ENCODE data around the gene SETD1B. TPM values are rescaled to one million over a fixed set of nuclear protein-coding genes. Genes with fewer than 3 reads are reported as not detected.

The SETD1B gene
- total RNA-seq, 1 donor from 2014 or later: 35.5 TPM

DNA sequence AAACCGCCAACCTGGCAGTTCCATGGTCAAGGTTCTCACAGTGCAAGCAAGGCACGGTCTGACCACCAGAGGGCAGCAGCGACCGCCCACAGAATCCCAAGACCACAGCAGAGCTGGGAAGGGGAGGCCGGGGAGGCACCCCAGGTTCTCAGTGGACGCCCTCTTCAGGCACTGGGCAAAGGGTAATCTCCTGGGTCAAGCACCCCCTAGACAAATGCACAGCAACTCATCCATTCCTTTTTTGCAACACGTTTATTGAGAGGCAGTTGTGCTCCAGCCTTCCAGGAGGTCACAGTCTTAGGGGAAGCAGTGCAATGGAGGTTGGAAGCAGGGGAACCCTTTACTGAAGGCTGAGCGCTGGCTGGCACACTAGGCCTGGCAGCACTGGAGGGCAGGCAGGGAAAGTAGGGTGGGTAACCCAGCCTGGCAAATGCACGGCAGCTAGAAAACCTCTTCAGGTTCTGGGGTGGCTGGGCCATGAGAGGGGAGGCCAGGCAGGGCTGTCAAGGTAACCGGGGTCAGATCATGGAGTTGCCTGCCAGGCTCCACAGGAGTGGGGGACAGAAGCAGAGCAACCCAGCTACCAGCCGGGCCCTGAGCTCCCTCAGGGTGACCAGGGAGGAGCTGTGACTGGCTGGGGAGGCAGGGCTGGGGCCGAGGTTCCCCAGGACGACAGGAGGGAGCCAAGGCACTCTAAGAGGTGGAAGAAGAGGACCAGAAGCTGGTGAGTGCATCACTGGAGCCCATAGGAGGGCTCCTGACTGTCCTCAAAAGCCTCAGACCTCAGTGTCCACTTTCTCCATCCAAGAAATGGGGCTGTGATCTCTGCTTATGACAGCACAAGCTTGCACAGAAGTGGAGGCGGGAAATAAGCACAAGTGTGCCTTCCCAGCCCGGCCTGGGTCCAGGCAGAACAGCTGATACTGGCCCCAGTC, 8.5 kb upstream of the SETD1B start:
- peak; percentile 92 for DNase-seq (ENCODE audit: low spot score)

DNA sequence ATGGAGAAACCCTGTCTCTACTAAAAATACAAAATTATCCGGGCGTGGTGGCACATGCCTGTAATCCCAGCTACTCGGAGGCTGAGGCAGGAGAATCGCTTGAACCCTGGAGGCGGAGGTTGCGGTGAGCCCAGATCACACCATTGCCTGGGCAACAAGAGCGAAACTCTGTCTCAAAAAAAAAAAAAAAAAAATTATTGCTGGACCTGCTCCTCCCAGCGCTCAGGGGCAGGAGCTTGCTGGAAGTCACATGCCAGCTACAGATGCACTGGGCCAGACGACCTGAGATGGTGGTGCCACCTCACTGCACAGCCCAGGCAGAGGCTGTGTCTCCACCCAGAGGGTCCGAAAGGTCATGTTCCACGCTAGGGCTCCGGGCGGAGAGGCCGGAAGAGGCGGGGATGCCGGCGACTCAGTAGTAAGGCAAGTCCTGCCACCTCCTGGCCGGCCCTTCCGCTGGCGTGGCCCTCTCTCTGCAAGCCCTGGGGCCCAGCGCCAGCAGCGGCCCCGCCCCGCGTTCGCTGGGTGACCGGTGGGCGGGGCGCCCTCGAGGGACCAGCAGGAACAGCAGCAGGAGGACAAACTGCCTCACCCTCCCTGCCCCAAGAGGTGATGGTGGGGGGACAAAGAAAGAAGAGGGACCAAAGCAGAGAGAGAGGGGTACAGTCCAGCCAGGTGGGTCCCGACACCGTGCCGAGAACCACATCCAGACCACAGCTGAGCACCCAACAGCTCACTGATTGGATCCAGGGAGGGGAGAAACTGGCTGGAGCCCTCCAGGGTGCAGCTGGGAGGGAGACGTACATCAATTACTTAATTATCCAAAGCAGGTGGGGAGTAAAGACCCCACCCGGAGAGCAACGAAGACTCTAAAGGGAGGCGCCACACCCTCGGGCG, 6.7 kb upstream of the SETD1B start:
- DNase-seq (ENCODE audit: low spot score): peak; percentile 94

DNA sequence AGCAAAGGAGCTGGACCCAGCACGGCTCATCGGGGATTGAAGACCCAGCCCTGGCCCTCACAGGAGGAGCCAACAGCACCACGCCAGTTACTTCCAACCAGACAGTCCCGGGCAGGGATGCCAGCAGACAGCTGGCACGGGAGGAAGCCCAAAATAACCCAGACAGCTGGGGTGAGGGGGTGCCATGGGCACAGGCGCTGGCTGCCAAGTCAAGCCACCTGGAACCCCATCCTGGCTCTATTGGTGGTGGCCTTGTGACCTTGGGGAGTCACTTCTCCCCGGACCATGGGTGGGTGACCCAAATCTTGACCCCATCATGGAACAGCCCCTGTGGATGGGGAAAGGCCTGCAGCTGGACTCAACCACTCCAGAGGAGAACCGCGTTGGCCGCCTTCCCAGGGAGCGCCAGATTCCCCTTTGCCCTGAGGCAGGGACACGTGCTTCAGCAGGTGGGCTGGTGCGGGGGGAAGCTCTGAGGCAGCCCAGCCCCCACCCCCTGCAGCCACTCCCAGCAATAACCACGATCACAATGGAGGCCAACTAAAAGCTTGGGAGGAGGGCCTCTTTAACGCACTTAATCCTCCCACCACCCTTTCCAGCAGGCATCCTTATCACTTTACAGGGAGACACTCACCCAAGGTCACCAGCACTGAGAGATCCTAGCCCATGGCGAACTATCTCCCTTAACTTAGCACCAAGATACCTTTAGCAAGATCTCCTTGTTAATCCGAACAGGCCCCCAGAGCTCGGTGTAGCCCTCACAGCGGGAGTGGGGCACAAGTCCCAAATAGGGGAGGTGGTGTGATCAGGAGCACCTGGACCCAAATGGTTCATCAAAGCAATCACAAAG, 5.6 kb upstream of the SETD1B start:
- peak; percentile 73 for DNase-seq (ENCODE audit: low spot score)

DNA sequence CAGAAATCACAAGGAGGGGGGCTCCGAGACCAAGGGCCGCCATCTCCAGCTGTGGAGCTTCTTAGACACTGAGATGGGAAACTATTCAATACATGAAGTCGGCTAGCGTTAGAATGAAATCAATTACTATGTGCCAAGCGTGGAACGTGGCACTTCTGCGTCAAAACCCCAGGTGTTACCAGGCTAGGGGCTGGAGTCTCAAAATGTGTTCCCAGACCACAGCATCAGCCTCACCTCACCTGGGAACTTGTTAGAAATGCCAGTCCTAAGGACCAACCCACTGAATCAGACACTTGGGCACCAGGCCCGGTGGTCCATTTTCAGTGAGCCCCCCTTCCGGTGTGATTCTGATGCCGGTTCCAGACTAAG, 5.0 kb upstream of the SETD1B start:
- no peak for DNase-seq (ENCODE audit: low spot score)

DNA sequence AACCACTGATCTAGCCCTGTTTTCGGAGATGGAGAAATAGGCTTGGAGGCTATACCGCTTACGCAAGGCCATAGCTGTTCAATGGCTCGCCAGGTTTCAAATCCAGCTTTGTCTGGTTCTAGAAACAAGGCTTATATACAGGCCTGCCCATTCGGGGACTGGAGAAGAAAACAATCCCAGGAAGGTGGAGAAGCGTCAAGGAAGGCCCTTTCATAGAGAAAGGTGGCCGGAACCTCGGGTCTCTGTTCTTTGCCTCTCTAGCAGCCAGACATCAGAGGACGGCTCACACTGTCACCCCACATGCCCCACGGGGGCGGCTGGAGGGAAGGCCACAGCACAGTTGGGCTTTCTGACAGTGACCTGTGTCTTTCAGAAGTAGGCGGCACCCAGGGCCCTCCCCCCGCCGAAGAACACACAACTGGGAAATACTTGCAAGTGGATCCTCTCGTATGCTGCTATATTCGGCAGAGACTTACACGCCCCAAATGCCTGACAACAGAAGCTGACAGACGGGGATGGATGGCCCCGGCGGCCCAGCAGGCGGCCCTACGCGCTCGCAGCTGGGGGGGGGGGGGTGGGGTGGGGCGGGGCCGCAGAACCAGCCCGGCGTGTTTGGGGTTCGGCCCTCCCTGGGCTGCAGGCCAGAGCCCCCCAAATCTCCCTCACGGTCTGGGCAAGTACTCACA, 4.5 kb upstream of the SETD1B start:
- peak; percentile 68 for DNase-seq (ENCODE audit: low spot score)

DNA sequence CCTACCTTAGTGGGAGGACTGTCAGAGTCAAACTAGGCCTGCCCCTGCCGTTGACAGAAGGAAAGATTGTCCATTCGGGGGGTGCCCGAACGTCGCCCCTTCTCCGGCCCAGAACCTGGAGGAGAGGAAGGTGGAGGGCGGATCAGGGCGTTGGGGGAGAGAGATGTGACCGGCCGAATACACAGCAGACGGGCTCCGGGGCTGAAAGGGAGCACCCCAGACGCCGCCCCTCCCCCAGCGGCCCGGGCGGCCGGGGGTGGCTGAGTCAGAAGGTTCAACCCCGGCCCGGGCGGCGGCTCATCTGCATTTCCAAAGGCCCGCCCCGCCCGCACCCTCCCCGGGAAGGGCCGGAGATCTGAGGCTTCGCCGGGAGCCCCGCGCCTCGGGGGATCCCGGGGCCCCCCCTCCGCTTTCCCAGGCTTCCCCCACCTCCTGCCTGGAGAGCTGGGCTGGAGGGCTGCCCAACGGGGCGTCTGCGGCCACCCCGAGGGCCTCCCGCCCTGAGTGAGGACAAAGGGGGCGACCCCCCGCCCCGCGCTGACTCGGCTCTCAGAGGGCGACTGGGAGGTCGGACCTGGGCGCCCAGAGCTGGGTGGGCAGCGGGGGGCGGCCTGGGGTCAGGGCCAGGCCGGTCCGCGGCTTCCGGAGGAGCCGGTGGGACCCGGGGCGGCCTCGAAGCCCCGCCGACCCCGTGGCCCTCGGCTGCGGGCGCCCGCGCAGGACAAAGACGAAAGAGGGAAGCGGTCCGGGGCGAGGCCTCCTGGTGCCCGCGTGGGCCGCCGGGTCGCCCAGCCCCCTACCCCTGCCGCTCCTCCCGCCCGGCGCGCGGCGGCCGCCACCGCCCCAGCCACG, 3.7 kb upstream of the SETD1B start:
- DNase-seq (ENCODE audit: low spot score): peak; percentile 87

DNA sequence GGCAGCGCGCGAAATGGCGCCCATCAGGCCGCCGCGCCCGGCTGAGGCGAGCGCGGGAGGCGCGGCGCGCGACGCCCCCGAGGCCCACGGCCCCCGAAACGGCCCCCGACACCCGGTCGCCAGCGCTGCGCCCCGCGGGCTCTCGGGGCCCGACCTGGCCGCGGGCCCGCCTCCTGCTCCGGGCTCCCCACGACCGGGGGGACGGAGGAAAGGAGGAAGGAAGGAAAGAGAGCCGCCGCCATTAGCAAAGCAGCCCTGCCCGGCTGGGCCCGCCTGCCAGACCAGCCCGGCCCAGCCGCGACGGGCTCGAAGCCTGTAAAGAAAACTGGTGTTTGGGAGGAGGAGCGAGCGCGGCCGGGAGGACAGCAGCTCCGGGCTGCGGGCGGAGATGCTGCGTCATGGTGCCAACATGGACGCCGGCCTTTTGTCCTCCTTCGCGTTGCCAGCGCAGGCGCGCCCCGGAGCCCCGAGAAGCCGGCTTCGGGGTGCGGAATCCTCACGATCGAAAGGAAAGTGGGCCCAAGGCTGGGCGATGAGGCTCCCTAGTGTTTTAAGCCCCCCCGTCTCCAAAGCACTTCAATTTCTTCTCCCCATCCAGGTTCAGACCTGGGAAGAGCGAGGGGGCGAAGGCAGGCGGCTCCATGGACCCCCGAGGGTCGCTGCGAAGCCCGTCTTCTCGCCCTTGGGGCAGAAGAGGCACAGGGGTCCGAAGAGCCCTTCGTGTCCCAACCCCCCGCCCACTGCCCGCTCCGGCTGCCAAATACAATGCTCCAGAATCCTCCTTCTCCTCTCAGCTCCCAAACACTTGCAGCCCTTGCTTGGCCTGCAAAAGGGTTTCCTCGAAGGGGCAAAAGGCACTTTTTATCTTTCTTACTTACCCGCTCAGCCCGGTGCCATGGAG, 2.9 kb upstream of the SETD1B start:
- DNase-seq (ENCODE audit: low spot score): peak; percentile 82

DNA sequence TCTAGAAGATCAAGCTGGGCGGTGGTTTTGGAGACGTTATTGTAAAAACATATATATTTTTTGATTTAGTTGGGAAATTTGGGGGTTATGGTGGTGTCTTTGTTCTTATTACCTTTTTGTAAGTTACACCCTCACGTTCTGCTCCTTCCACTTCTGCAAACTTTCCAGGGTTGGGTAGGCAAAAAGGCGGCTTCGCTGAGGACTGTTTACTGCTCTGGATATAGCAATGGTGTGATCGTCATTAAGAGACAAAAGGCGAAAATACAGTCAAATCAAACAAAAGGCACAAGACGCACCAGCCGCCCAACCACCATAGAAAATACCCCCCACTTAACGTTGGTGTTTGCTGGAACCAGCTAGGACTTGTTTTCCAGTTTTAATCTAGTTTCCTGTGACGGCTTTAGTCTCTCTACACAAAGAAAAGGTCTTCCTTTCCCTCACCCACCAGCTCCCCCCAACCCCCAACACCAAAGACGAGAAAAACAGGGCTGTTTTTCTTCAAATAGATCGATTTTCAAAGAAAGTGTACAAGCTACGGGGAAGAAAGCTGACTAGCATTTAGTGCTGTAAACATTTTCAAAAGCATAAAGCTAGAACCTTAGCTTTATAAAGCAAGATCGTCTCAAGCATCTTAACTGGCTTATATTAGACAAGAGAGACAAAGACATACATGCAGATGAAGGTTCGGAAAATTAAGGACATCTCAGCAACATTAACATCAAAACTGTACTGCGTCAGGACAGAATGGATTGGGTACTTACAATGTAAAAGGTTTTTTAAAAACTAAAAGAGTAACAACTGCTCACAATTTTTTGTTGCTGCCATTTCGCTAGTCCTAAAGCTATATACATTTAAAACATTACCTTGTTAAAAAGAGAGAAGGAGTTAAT, 2.0 kb upstream of the SETD1B start:
- DNase-seq (ENCODE audit: low spot score): no peak

DNA sequence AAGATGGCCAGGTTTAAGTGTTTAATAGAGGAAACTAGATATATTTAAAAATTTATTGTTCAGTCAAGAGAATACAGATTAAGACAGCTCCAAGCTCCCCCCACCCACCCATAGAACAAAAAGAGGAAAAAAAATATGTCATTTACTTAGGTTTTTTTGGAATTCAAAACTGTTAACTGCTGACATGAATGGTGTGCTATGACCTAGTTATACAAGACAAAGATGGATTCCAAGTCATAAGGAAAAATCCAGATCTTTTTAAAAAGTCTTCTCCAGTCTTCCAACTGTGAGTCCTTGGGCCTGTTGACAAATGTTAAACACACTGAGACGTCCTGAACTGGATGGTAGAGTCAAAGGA, 1.3 kb upstream of the SETD1B start:
- DNase-seq (ENCODE audit: low spot score): no peak

DNA sequence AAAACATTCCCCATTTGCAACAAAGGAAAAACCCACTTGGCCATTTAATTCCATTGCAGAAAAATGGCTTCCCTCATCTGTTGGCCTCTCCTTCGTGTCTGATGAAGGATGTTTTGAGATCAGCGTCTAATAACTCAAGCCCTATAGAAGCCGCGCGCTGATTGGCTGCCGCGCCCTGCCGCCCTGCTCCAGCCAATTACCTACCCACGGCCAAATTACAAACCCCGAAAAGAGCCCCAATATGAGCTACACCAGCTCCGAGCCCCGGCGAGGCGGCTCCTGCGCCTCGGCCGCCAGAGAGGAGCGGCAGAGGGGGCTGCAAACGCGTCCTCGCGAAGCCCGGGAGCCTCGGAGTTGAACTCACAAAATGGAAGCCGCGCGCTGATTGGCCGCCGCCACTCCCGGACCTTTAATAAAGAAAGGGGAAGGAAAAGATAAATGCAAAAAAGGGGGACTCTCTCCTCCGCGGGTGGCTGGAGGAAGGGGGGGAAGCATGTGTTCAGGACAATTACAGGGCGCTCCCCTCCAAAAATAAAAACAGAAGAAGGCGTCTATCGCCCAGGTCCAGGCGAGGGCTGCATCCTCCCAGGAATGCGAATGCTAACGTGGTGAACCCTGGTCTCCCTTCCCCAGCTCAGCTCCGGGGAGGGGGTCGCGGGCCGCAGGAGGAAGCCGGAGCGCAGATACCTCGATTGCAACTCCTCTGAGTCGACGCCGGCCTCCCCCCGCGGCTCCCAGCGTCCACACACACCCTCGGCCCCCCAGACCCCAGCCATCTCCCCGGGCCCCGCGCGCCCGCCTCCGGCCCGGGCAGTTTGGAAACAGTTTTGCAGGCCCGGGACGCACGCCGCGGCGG, 738 bp upstream of the SETD1B start:
- DNase-seq (ENCODE audit: low spot score): peak; percentile 93

DNA sequence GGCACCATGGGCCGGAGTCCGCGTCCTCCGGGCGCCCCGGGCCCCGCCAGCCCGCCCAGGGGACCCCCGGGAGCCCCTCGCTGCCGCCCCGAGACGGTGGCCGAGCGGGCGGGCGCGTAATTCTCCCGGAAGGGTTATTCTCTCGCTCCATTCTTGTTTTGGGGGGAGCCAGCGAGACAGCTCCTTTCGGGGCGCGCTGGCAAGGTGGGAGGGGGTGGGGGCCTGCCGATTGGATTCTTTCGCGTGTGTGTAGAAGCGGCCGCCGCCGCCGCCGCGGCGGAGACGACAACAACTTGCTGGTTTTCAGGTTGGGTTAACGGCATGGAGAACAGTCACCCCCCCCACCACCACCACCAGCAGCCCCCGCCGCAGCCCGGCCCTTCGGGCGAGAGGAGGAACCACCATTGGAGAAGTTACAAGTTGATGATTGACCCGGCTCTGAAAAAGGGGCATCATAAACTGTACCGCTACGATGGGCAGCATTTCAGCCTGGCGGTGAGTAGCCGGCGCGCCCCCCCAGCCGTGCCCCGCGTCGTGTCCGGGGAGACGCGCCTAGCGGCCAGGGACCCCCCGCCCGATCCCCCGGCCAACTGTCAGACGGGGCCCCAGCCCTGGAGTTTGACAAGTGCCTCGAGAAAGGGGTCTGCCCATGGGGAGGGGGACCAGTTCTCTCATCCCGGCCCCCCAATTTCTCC, 755 bp downstream of the SETD1B start:
- DNase-seq (ENCODE audit: low spot score): no peak

DNA sequence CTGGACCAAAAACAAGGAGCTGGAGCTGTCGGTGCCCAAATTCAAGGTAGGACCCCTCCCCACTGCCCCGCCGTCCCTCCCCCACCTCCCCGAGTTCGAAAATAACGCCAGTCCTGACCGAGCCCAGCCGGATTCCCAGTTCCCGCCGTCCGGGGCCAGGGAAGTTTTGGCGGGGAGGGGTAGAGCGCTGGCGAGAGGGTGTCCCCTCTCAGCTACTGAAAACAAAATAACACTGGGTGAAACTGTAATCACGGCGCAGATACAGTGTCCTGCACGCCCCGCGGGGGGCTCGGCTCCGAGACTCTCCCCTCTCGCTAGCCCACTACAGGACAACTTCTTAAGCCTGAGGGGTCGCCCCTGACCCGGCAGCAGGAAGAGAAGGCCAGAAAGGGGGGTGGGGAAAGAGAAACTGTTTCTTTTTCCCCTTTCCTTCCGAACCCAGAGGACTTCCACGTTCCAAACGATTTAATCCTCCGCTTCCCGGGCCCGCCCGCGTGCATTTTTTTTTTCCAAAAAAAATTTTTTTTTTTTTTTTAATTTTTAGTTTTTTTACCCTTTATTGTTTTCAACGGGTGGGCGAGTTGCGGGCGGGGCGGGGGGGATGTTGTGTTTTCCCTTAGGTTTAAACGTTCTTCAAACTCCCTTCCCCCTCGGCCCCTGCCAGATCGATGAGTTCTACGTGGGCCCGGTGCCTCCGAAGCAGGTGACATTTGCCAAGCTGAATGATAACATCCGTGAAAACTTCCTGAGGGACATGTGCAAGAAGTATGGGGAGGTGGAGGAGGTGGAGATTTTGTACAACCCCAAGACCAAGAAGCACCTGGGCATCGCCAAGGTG, 1.6 kb downstream of the SETD1B start:
- DNase-seq (ENCODE audit: low spot score): no peak

DNA sequence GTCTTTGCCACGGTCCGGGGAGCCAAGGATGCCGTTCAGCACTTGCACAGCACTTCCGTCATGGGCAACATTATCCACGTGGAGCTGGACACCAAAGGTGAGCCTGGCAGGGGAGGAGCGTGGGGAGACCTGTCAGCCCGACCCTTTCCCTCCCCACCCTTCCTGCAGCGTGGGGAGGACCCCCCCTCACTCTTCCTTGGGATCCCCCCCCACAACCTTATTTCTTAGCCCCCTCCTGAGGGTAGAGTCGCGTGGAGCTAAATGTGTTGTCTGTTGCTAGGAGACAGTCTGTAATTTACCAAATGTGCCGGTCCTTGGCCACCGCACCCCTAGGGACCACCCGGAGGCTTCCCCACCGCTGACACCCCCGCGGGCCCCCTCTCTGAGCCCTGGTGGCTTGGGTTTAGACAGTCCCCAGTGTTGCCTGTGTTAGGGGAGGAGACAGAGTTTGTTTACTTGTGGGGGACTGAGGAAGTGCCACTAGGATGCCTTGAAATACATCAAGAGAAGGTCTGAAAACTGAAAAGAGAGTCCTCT, 2.3 kb downstream of the SETD1B start:
- DNase-seq (ENCODE audit: low spot score): no peak

DNA sequence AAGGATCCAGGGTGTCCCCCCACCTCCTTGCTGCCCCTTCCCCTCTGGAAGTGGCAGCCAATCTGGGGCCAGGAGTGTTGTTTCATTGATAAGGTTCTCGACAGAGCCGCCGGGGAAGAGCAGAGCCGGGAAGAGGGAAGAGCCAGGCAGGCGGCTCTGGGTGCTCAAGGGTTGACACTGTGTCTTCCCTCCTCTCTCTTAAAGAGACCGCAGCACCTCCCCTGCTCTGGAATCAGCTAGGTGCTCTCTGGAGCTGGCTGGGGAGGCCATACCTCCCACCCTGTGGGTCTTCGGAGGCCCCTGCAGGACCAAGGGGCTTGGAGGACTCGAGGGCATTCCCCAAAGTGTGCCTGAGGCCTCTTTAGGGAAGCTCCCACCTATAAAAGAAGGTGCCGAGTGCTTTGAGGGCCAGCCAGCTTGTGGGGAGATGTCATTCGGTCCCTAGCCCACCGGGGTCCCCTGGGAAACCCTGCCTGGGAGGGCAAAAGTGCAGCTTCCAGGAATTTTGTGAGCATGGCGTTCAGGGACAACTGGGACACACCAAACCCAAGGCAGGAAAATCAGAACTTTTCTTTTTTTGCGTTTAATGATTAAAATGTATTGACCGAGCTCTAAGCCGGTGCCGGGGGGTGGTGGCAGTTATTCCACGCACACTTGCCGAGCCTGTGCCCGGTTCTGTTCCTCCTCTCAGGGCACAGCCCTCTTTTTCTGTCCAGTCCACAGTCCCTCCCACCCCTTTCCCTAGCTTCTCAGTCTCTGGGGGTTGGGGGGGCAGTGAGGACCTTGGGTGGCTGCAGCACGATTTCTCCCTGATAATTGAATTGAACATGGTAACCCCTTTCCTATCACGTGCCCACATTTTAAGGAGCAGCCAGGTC, 3.0 kb downstream of the SETD1B start:
- no peak for DNase-seq (ENCODE audit: low spot score)
